H1 (cell line): Measurements from ENCODE around the gene CLIP3.

ENCODE experiments used
- BRCA1 ChIP-seq: IDR thresholded peaks from 2 replicates; pipeline ENCODE4 v1.6.1; 2012; ENCODE audit warnings: low read depth, low read length, improper control_type of control experiment
- CREB1 ChIP-seq: IDR thresholded peaks from 2 replicates; pipeline ENCODE4 v1.6.1; 2012; ENCODE audit warnings: inconsistent platforms
- CTCF ChIP-seq, 3 experiments: IDR thresholded peaks; 1 replicate in 2 of 3; 2 replicates in 1 of 3; pipeline versions ENCODE4 v1.5.1 to v1.6.1; 2011; ENCODE audit warnings: low read length in 3 of 3, mild to moderate bottlenecking in 3 of 3, inconsistent platforms in 2 of 3, low read depth in 1 of 3, moderate library complexity in 1 of 3; ENCODE audit not compliant: insufficient read depth in 1 of 3; ENCODE audit errors: control extremely low read depth in 1 of 3
- EP300 ChIP-seq, 2 experiments: IDR thresholded peaks; 1 replicate in 1 of 2; 2 replicates in 1 of 2; pipeline ENCODE4 v1.6.1; 2011 to 2012; ENCODE audit warnings: low read depth in 2 of 2, low read length in 2 of 2, mild to moderate bottlenecking in 2 of 2, borderline replicate concordance in 1 of 2, inconsistent platforms in 1 of 2, moderate library complexity in 1 of 2
- EZH2 ChIP-seq: fragments of 200-600 bp; sonication (generic); IDR thresholded peaks from 2 replicates; pipeline ENCODE4 v1.7.1; 2012; ENCODE audit warnings: low read depth, mild to moderate bottlenecking, moderate library complexity, low read length, inconsistent platforms; ENCODE audit not compliant: severe bottlenecking
- FOSL1 ChIP-seq: IDR thresholded peaks from 2 replicates; pipeline ENCODE4 v1.6.1; 2011; ENCODE audit warnings: mild to moderate bottlenecking, low read depth, low read length, moderate library complexity; ENCODE audit not compliant: insufficient read depth
- JUN ChIP-seq: IDR thresholded peaks from 2 replicates; pipeline ENCODE4 v1.6.1; 2011; ENCODE audit warnings: low read depth, mild to moderate bottlenecking, improper control_type of control experiment, low read length
- KDM1A ChIP-seq: fragments of 200-600, 300-600 bp; sonication (generic); IDR thresholded peaks from 2 replicates; pipeline ENCODE4 v1.7.1; 2016; ENCODE audit warnings: mild to moderate bottlenecking, low read length, borderline replicate concordance
- POLR2A ChIP-seq, 2 experiments: IDR thresholded peaks; 1 replicate in 1 of 2; 2 replicates in 1 of 2; pipeline ENCODE4 v1.6.1; 2011; ENCODE audit warnings: low read depth in 2 of 2, low read length in 2 of 2, mild to moderate bottlenecking in 2 of 2; ENCODE audit errors: control extremely low read depth in 1 of 2
- RNF2 ChIP-seq: fragments of 200-900, 300-1000 bp; sonication (generic); IDR thresholded peaks from 2 replicates; pipeline ENCODE4 v1.7.1; 2016; ENCODE audit warnings: borderline replicate concordance, low read depth, mild to moderate bottlenecking, antibody characterized with exemption, low read length; ENCODE audit not compliant: poor library complexity, severe bottlenecking; ENCODE audit errors: missing control alignments
- USF2 ChIP-seq: IDR thresholded peaks from 2 replicates; pipeline ENCODE4 v1.6.1; 2011; ENCODE audit warnings: low read length, improper control_type of control experiment
- YY1 ChIP-seq: IDR thresholded peaks from 2 replicates; pipeline ENCODE4 v1.6.1; 2011; ENCODE audit warnings: low read depth, mild to moderate bottlenecking, low read length
- ZNF274 ChIP-seq: IDR thresholded peaks from 2 replicates; pipeline ENCODE4 v1.7.0; 2012; ENCODE audit warnings: low read length, borderline replicate concordance; ENCODE audit errors: extremely low read depth

GRCh38 chr19:35993923-35994598 is 38.6 kb downstream of the CLIP3 start:
- TF ChIP-seq POLR2A (IDR thresholded peaks at IDR 0.05; ENCODE audit: control extremely low read depth in 1 of 2, low read depth in 2 of 2, low read length in 2 of 2), result no peak
- TF ChIP-seq JUN, result no peak
- TF ChIP-seq EZH2, result no peak
- TF ChIP-seq CTCF (IDR thresholded peaks at IDR 0.05; ENCODE audit: control extremely low read depth in 1 of 3, insufficient read depth in 1 of 3, low read depth in 1 of 3, low read length in 3 of 3), result peak; percentile 51 to 58 (median 55)
- TF ChIP-seq YY1, result no peak
- no peak for TF ChIP-seq RNF2
- no peak for TF ChIP-seq FOSL1
- no peak for TF ChIP-seq USF2
- TF ChIP-seq ZNF274, result no peak
- TF ChIP-seq EP300 (IDR thresholded peaks at IDR 0.05; ENCODE audit: borderline replicate concordance in 1 of 2, low read depth in 2 of 2, low read length in 2 of 2), result no peak
- no peak for TF ChIP-seq KDM1A
- no peak for TF ChIP-seq CREB1
- TF ChIP-seq BRCA1, result no peak
